NCI-H2227 (cell line): ENCODE data around the gene ABCA8.
"Not testable (repeated sequence)": the region's sequence is repeated elsewhere in the genome, so short reads cannot be mapped to it uniquely, and the experiment has no call there.

ENCODE experiments used
- DNase-seq: peaks from one replicate; lab custom pipeline; 2025; ENCODE audit not compliant: unreplicated experiment; lab: John Stamatoyannopoulos, UW

The ABCA8 gene

GRCh38 chr17:68831170-68831569, 124.0 kb downstream of the ABCA8 start:
- DNase-seq: no peak

- no peak for DNase-seq
These were observed 124.9 kb downstream of the ABCA8 start for GRCh38 chr17:68830313-68830712.

- no peak for DNase-seq
These were observed 126.0 kb downstream of the ABCA8 start for GRCh38 chr17:68829211-68829610.

- DNase-seq: no peak
These were observed 130.5 kb downstream of the ABCA8 start for GRCh38 chr17:68824707-68825106.

GRCh38 chr17:68824185-68824584, 131.0 kb downstream of the ABCA8 start:
- DNase-seq: not testable (repeated sequence)

GRCh38 chr17:68822719-68823289, 132.4 kb downstream of the ABCA8 start:
- no peak for DNase-seq

GRCh38 chr17:68821860-68822696, 133.1 kb downstream of the ABCA8 start:
- no peak for DNase-seq

- DNase-seq: no peak
These were observed 134.2 kb downstream of the ABCA8 start for GRCh38 chr17:68820825-68821481.

GRCh38 chr17:68820476-68820824, 134.7 kb downstream of the ABCA8 start:
- no peak for DNase-seq

GRCh38 chr17:68819465-68819864, 135.7 kb downstream of the ABCA8 start:
- no peak for DNase-seq
